GM12801 (cell line): ENCODE measurements around the gene ZMIZ1.

Source experiments
- CTCF ChIP-seq: IDR thresholded peaks from one replicate; pipeline ENCODE4 v1.5.1; 2011; ENCODE audit warnings: control low read depth; ENCODE audit not compliant: insufficient read length; ENCODE audit errors: extremely low read depth

Gene ZMIZ1

DNA sequence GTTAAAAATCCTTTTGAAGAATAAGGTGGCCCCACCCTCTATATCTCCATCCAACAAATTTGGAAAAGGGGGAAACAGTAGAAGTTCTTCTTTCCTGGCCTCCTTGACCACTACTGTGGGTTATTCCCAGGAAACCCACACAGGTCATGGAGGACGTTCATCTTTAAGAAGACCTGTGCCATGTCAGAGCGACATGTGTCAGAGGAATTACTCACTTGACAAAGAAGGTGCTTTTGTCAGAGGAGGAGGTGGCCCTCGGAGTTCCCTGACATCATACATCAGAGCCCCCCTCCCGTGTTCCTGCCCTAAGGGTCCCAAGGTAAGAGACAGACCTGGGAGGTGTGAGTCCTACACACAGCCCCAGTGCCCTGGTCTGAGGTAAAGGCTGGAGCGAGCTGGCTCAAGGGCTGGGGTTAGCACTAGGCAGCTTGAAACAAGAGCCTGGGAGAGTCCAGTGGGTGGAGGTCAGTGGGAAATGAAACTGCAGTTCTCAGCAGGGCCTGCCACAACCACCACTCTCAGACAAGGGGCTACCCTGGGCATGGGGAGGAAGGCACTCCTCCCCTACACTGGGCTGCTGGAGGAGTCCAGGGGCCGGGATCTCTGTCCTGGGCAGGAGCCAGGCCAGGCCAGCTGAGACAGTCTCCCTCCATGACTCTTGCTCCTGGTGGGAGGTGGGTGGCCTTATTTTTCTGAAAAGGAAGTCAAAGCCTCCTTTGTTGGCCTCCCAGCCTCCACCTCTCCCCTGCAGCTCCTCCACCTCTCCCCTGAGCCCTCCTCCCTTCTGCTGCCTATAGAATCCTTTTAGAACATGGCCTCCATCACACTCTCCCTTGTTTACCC, 21.8 kb upstream of the ZMIZ1 start:
- no peak for TF ChIP-seq CTCF

GRCh38 chr10:79047584-79047874, 21.2 kb upstream of the ZMIZ1 start:
- TF ChIP-seq CTCF: no peak

DNA sequence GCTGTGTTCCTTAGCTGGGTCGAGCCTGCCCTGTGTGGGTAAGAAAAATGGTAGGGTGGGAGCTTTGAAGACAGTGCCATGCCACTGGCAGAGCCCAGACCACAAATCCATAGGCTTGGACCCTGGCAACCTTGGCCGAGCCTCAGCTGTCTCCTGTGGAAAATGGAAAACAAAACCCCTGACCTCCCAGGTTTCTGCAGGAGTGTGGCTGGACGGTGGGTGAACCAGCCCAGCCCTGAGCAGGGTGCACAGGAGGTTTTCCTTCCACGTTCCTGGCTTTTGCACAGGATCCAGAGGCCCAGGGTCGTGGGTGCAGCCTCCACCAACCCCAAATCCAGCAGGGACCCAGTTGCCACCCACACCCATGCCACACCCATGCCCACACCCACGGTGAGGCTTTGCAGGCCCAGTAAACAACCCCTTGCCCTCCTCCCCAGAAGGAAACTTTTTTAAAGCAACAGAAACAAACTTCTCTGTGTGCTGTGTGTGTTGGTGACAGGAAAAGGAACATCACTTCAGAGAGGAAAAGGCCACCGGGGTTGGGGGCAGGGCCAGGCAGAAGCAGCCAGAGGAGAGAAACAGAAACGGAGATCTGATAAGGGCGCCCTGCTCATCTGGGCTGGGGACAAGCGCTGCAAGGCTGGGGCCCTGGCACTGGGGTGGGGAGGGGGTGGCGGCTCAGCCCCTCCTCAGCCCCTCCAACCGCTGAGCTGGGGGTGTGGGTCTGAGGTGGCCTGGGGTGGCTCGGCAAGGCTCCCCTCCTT, 20.7 kb upstream of the ZMIZ1 start:
- no peak for TF ChIP-seq CTCF

GRCh38 chr10:79048639-79049550, 19.9 kb upstream of the ZMIZ1 start:
- no peak for TF ChIP-seq CTCF

DNA sequence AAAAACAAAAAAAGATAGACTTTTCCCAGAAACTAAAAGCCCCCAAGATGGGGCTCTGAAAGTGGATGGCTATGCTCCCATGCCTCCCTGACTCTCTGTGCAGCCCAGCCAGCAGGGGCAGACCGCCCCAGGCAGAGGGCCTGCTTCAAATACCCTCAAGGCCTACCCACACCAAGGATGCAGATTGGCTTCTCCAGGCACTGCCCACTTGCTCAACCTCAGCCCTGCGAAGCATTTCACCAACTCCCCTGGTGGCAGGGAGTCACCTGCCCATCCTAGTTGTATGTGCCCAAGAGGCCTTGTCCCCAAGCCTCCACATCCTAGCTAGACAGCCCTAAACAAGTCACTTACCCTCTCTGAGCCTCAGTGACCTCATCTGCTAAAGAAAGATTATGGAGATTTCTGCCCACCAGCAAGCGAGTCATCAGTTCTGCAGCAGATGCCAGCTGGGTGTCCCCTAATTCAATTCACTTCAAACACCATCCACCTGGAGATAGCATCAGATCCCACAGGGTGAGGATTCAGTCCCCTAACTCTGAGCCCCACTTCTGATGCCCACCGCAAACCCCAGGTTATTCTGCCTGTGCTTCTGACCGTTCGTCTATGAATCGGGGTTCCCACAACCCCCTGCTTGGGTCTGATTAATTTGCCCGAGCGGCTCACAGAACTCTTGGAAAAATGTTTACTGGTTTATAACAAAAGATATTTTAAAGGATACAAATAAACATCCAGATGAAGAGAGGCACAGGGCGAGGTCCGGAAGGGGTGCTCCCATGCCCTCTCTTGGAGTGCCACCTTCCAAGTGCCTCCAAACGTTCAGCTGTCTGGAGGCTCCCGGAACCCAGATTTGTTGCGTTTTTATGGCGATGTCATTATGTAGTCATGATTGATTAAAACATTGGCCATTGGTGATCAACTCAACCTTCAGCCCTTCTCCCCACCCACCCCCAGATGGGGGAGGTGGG, 18.6 kb upstream of the ZMIZ1 start:
- TF ChIP-seq CTCF: no peak

GRCh38 chr10:79050896-79051555, 17.7 kb upstream of the ZMIZ1 start:
- TF ChIP-seq CTCF: no peak
